Measurements from ENCODE around the gene RIPK4. TPM values are rescaled to one million over a fixed set of nuclear protein-coding genes. Genes with fewer than 3 reads are reported as not detected.

RIPK4 gene
- total and polyA plus RNA-seq, 2 of the 13 experiments (the other 11 are each of a cell fraction or from before 2014, with no cell fraction given), result 3.1 to 4.9 TPM

- TF ChIP-seq MED13 (CRISPR knock-in tag; IDR thresholded peaks at IDR 0.05) (no peak), ZNF713 (CRISPR knock-in tag; IDR thresholded peaks at IDR 0.05) (no peak), NFYB (CRISPR knock-in tag; IDR thresholded peaks at IDR 0.05) (no peak), ZSCAN20 (CRISPR knock-in tag; IDR thresholded peaks at IDR 0.05; ENCODE audit: borderline replicate concordance) (no peak), ZNF296 (CRISPR knock-in tag; conservative IDR thresholded peaks at IDR 0.05) (no peak), STAT6 (CRISPR knock-in tag; IDR thresholded peaks at IDR 0.05; ENCODE audit: borderline replicate concordance) (no peak), ZSCAN29 (CRISPR knock-in tag; conservative IDR thresholded peaks at IDR 0.05) (no peak), ASH2L (IDR thresholded peaks at IDR 0.05; ENCODE audit: insufficient read length, low read depth, low read length) (no peak), ZNF891 (CRISPR knock-in tag; IDR thresholded peaks at IDR 0.05) (no peak), IKZF5 (CRISPR knock-in tag; IDR thresholded peaks at IDR 0.05) (no peak), ZSCAN25 (CRISPR knock-in tag; IDR thresholded peaks at IDR 0.05) (0 out of 2 replicates have a peak, but pooled peaks have one; percentile 33), NFIB (CRISPR knock-in tag; IDR thresholded peaks at IDR 0.05; ENCODE audit: borderline replicate concordance) (no peak), ZNF619 (CRISPR knock-in tag; IDR thresholded peaks at IDR 0.05) (no peak), ARID4A (CRISPR knock-in tag; IDR thresholded peaks at IDR 0.05; ENCODE audit: borderline replicate concordance) (peak; percentile 22; the same call in 1 of the 2 replicates), ZMYM4 (CRISPR knock-in tag; IDR thresholded peaks at IDR 0.05) (no peak), ZNF7 (CRISPR knock-in tag; IDR thresholded peaks at IDR 0.05) (peak; percentile 58; the same call in 1 of the 2 replicates), JARID2 (CRISPR knock-in tag; IDR thresholded peaks at IDR 0.05; ENCODE audit: insufficient replicate concordance) (no peak), PHB2 (IDR thresholded peaks at IDR 0.05; ENCODE audit: partially characterized antibody) (no peak)
These were observed 3.1 kb upstream of the RIPK4 start (continued) for GRCh38 chr21:41769933-41770332.
